ENCODE data around the gene PPARA.

The PPARA gene

DNA sequence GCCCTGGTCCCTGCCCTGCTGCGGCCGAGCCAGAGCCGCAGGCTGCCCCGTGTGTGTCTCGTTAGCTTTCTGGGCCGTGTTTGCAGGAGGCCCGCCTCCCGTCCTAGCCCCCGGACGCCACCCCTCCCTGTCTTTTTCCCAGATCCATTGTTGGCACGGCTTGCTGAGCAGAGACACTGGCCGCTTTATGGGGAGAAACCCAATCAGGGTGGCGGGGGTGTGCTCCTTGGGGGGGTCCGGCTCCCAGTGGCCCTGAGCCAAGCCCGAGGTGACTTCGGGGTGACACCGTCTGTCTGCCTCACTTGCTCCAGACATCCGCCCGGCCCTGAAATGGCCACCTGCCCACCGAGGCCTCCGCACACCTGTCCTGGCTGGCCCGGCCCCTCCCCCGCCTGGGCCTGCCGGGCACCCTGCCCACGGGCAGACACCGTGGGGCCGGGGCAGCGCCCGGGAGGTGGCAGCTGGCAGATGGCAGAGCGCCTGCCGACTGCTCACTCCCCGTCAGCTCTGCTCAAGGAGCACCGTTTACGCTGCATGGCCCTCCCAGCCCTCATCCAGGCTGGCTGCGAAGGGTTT lies 43.1 kb upstream of the PPARA start:
- peaks cover 5% of the 10 kb centered on the region for H3K36me3 ChIP-seq (ENCODE audit: control insufficient read depth, insufficient read depth, low read length)
- H3K27me3 ChIP-seq (replicated peaks; ENCODE audit: control insufficient read depth, insufficient read depth, low read length, poor library complexity, severe bottlenecking), result no peaks in the 10 kb centered on the region
- H3K4me3 ChIP-seq (ENCODE audit: insufficient read depth, low read depth, low read length, poor library complexity, severe bottlenecking), result no peak overlapping the region
- H3K9me3 ChIP-seq (ENCODE audit: control insufficient read depth, low read length), result no peaks in the 10 kb centered on the region
- H3K4me1 ChIP-seq (ENCODE audit: control insufficient read depth, insufficient read depth, low read length, poor library complexity, severe bottlenecking), result no peaks in the 10 kb centered on the region
- DNase-seq, result no peak
- H3K27ac ChIP-seq (ENCODE audit: insufficient read depth, low read length, poor library complexity, severe bottlenecking), result no peak overlapping the region

DNA sequence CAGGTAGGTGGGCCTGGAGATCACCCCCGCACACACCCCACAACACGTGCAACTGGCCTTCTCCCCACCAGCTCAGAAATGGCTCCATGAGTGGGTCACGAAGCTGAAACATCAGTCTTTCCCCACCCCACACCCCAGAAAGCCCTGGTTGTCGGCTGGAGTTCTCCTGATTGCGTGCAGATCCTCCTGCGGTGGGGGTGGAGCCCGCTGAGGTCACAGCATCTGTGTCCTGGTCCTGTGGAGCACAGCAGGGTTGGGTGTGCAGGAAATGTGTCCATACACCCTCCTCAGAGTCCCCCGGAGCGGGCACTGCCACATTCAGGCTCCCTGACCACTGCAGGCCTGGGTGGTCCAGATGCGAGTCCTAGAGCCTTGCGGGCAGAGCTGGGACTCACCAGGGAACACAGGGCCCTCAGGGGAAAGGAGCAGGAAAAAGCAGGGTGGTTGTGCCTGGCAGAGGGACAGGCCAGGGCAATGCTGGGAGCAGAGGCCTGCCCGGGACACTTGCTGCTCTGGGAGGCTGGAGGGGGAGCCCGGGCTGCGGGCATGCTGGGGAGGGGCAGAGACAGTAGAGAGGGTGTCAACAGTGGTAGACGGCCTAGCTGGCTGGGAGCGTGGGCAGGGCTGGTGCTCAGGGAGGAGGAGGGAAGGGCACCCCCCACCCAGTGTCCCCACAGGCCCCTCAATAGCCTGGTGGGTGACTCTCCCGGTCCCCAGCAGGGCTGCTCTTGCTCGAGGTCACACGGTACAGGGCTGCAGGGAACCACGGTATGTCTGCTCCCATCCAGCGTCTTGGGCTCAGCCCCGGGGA lies 42.4 kb upstream of the PPARA start:
- DNase-seq, result no peak
- no peaks in the 10 kb centered on the region for H3K27me3 ChIP-seq (replicated peaks; ENCODE audit: control insufficient read depth, insufficient read depth, low read length, poor library complexity, severe bottlenecking)
- H3K4me1 ChIP-seq (ENCODE audit: control insufficient read depth, insufficient read depth, low read length, poor library complexity, severe bottlenecking), result no peaks in the 10 kb centered on the region
- no peak overlapping the region for H3K27ac ChIP-seq (ENCODE audit: insufficient read depth, low read length, poor library complexity, severe bottlenecking)
- H3K9me3 ChIP-seq (ENCODE audit: control insufficient read depth, low read length), result no peaks in the 10 kb centered on the region
- H3K36me3 ChIP-seq (ENCODE audit: control insufficient read depth, insufficient read depth, low read length), result peaks cover 5% of the 10 kb centered on the region
- H3K4me3 ChIP-seq (ENCODE audit: insufficient read depth, low read depth, low read length, poor library complexity, severe bottlenecking), result no peak overlapping the region

DNA sequence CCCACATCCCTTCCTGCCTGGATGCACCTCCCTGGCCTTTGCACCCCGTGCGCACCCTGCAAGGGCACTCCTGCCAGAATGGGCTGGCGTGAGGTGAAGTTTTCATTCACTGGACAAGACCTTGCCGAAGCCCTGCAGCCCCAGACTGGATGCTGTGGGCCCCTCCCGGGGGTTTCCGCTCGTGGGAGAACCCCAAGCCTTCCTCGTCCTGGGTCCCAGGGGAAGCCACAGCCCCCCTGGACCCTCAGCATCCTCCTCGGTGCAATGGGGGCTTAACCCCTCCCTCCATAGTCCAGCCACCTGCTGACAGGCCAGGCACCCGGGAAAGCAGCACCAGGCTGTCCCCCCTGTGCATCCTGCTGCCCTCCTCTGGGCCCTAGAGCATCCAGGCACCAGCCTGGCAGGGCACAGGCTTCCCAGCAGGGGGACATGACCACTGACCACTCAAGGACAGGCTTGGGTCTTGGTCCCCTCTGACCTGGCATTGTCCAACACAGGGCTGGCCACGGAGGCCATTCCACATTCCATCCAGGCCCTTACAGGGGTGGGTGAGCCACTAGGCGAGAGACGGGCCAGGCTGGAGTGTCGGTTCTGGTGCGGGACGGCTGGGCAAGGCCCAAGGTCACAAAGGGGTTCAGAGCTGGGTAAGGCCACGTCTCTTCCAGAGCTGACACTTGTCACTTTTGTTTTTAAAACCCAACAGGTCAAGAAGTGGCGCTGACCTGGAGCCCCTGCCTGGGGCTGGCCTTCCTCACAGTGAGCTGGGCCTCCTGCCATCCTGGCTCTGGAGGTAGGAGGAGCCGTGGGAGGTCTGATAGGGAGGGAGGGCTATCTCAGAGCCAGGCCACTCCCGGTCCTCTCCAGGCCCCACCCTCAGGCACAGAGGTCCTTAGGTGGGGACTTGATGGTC lies 41.5 kb upstream of the PPARA start:
- Histone ChIP-seq H3K36me3 (ENCODE audit: control insufficient read depth, insufficient read depth, low read length) (peaks cover 5% of the 10 kb centered on the region), H3K4me1 (ENCODE audit: control insufficient read depth, insufficient read depth, low read length, poor library complexity, severe bottlenecking) (no peaks in the 10 kb centered on the region), H3K4me3 (ENCODE audit: insufficient read depth, low read depth, low read length, poor library complexity, severe bottlenecking) (no peak overlapping the region), H3K27me3 (replicated peaks; ENCODE audit: control insufficient read depth, insufficient read depth, low read length, poor library complexity, severe bottlenecking) (no peaks in the 10 kb centered on the region), H3K9me3 (ENCODE audit: control insufficient read depth, low read length) (no peaks in the 10 kb centered on the region), H3K27ac (ENCODE audit: insufficient read depth, low read length, poor library complexity, severe bottlenecking) (no peak overlapping the region)
- no peak for DNase-seq

DNA sequence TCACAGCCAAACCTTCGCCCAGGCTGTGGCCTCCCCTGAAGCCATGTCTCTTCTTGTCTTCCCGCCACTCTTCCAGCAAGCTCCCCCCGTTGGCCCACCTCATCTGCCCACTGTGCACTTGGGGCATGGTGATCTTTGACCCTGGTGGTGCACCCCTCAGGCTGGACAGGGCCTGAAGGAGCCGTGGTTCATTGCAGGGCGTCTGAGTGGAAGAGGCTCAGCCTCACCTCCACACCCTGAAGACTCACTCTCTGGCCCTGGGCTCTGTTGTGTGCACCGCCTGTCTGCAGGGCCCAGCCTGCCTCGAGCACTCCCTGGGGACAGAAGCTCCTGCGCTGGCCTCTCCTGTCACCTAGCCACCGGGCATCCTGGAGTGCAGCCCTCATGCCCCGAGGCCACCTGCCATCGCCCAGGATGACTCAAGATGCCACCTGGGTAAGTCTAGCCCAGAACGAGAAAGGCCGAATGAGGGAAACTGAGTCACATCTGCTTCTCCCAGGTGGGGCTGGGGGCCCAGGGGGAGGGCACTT lies 40.8 kb upstream of the PPARA start:
- no peak for DNase-seq
- Histone ChIP-seq H3K4me1 (ENCODE audit: control insufficient read depth, insufficient read depth, low read length, poor library complexity, severe bottlenecking) (no peaks in the 10 kb centered on the region), H3K27me3 (replicated peaks; ENCODE audit: control insufficient read depth, insufficient read depth, low read length, poor library complexity, severe bottlenecking) (no peaks in the 10 kb centered on the region), H3K36me3 (ENCODE audit: control insufficient read depth, insufficient read depth, low read length) (peaks cover 5% of the 10 kb centered on the region), H3K9me3 (ENCODE audit: control insufficient read depth, low read length) (no peaks in the 10 kb centered on the region), H3K27ac (ENCODE audit: insufficient read depth, low read length, poor library complexity, severe bottlenecking) (no peak overlapping the region), H3K4me3 (ENCODE audit: insufficient read depth, low read depth, low read length, poor library complexity, severe bottlenecking) (no peak overlapping the region)

DNA sequence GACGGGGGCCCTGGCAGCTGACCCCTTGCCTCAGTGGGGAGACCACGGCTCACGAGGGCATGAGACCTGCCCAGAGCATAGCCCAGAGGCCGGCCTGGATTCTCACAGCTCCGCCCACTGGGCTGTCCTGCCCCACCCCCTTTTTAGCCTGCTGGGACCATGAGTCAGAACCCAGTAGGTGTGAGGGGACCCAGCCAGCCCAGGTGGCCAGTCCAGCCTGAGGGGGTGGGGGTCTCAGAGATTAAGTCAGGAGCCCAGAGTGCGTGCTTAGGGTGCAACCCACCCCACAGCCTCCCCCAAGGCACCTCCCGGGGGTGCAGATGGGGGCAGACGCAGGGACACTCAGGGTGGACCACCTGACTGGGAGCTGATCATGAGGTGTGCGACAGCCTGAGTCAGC lies 40.1 kb upstream of the PPARA start:
- Histone ChIP-seq H3K36me3 (ENCODE audit: control insufficient read depth, insufficient read depth, low read length) (peaks cover 5% of the 10 kb centered on the region), H3K4me3 (ENCODE audit: insufficient read depth, low read depth, low read length, poor library complexity, severe bottlenecking) (no peak overlapping the region), H3K4me1 (ENCODE audit: control insufficient read depth, insufficient read depth, low read length, poor library complexity, severe bottlenecking) (no peaks in the 10 kb centered on the region), H3K9me3 (ENCODE audit: control insufficient read depth, low read length) (no peaks in the 10 kb centered on the region), H3K27me3 (replicated peaks; ENCODE audit: control insufficient read depth, insufficient read depth, low read length, poor library complexity, severe bottlenecking) (no peaks in the 10 kb centered on the region), H3K27ac (ENCODE audit: insufficient read depth, low read length, poor library complexity, severe bottlenecking) (no peak overlapping the region)
- no peak for DNase-seq

DNA sequence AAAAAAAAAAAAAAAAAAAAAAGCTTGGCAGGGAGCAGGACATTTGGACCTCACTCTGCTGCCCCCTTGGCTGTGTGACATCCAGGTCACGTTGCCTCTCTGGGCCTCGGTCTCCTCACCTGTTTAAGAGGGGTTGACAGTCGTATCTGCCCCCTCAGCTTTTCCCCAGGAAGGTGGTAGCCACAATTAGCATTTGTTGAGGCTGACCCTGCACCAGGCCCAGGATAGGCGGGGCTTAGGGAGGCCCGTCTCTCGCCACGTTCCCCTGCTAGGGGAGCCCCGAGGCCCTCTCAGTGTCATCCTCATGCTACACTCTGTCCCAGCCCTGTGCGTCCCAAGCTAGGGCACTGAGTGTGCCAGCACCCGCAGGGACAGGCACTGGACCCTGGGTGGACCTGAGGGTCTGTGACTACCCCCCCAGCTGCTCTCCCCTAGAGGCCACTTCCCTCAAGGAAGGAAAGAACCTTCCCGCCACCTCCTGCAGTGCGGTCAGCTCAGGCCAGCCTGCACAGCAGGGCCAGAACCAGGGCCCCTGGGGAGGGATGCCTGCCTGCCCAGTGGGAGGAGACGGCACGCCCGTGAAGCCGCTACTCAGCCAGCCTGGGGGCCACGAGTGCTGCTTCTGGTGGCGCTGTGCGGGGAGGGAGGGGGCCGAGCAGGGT lies 38.5 kb upstream of the PPARA start:
- Histone ChIP-seq H3K4me1 (ENCODE audit: control insufficient read depth, insufficient read depth, low read length, poor library complexity, severe bottlenecking) (peaks cover 6% of the 10 kb centered on the region), H3K9me3 (ENCODE audit: control insufficient read depth, low read length) (no peaks in the 10 kb centered on the region), H3K27me3 (replicated peaks; ENCODE audit: control insufficient read depth, insufficient read depth, low read length, poor library complexity, severe bottlenecking) (no peaks in the 10 kb centered on the region), H3K4me3 (ENCODE audit: insufficient read depth, low read depth, low read length, poor library complexity, severe bottlenecking) (no peak overlapping the region), H3K27ac (ENCODE audit: insufficient read depth, low read length, poor library complexity, severe bottlenecking) (no peak overlapping the region), H3K36me3 (ENCODE audit: control insufficient read depth, insufficient read depth, low read length) (peaks cover 5% of the 10 kb centered on the region)
- no peak for DNase-seq

DNA sequence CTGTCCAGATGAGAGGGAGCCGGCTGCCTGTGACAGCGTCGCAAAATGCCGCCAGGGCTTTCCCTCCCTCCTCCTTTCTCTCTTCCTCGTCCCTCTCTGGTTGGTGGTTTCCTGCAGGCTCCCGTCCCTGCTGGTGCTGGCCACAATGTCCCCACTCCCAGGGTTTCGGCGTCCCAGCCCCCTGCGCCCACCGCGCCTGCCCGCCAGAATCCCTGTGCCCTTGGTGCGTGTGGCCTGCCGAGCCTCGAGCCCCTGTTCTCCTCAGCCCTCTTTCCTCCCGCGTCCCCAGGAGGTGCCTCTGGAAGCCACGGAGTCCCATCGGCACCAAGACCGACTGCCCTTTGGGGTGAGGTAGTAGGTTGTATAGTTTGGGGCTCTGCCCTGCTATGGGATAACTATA lies 37.9 kb upstream of the PPARA start:
- DNase-seq, result no peak
- Histone ChIP-seq H3K9me3 (ENCODE audit: control insufficient read depth, low read length) (no peaks in the 10 kb centered on the region), H3K27me3 (replicated peaks; ENCODE audit: control insufficient read depth, insufficient read depth, low read length, poor library complexity, severe bottlenecking) (no peaks in the 10 kb centered on the region), H3K36me3 (ENCODE audit: control insufficient read depth, insufficient read depth, low read length) (peaks cover 5% of the 10 kb centered on the region), H3K27ac (ENCODE audit: insufficient read depth, low read length, poor library complexity, severe bottlenecking) (no peak overlapping the region), H3K4me1 (ENCODE audit: control insufficient read depth, insufficient read depth, low read length, poor library complexity, severe bottlenecking) (peaks cover 6% of the 10 kb centered on the region), H3K4me3 (ENCODE audit: insufficient read depth, low read depth, low read length, poor library complexity, severe bottlenecking) (no peak overlapping the region)

DNA sequence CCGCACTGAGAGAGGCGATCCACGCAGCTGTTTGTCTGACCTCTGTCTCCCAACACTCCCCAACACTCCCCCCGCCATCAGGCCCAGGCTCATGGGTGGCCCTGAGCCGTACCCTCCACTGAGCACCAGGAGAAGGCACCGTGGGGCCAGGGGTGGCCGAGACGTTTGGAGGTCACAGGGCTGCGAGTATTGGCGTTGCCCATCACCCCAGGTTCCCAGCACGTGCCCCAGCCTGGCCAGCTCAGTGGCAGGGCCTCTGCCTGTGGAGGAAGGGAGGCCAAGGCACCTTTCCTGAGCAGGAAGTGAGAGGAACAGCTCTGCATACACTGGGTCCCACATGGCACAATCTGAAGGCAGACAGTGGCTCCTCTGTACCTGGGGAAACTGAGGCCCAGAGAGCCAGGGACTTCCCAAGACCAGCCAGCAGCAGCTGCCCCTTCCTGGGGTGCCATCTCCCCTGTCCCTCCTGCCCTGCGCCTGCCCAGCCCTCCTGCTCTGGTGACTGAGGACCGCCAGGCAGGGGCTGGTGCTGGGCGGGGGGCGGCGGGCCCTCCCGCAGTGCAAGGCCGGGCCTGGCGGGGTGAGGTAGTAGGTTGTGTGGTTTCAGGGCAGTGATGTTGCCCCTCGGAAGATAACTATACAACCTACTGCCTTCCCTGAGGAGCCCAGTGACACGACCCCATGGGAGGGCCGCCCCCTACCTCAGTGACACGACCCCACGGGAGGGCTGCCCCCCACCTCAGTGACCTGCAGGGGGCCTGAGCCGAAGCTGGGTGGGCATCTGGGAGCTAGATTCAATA lies 37.0 kb upstream of the PPARA start:
- Histone ChIP-seq H3K36me3 (ENCODE audit: control insufficient read depth, insufficient read depth, low read length) (peaks cover 5% of the 10 kb centered on the region), H3K9me3 (ENCODE audit: control insufficient read depth, low read length) (no peaks in the 10 kb centered on the region), H3K27ac (ENCODE audit: insufficient read depth, low read length, poor library complexity, severe bottlenecking) (no peak overlapping the region), H3K4me3 (ENCODE audit: insufficient read depth, low read depth, low read length, poor library complexity, severe bottlenecking) (no peak overlapping the region), H3K4me1 (ENCODE audit: control insufficient read depth, insufficient read depth, low read length, poor library complexity, severe bottlenecking) (peaks cover 6% of the 10 kb centered on the region), H3K27me3 (replicated peaks; ENCODE audit: control insufficient read depth, insufficient read depth, low read length, poor library complexity, severe bottlenecking) (no peaks in the 10 kb centered on the region)
- DNase-seq, result no peak

DNA sequence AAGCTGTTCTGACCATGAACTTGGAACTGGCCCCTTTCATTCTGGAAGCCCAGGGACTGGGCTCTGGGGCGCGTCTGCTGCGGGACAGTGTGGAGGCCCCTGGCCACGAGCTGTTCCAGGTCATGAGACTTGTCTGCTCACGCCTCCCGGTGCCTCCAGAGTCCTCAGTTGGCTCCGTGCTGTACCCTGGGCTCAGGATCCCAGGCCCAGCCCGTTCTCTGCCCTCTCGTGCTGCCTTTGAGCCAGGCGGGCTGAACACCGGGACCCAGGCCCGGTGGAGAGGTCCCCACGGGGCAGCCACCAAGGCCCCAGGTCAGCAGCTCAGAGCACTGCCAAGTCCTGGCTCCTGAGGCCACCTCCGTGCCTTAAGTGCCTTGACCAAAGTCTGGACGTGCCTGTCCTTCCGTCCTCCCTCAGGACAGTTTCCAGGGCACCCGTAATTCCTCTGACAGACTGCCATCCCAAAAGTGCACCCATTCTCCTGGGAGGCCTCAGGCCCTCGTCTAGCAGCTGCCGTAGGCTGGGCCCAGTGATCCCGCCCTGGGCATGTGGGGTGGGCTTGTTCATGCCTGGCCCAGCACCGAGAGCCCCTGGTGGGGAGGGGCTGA lies 36.3 kb upstream of the PPARA start:
- Histone ChIP-seq H3K27ac (ENCODE audit: insufficient read depth, low read length, poor library complexity, severe bottlenecking) (no peak overlapping the region), H3K4me1 (ENCODE audit: control insufficient read depth, insufficient read depth, low read length, poor library complexity, severe bottlenecking) (peaks cover 6% of the 10 kb centered on the region), H3K36me3 (ENCODE audit: control insufficient read depth, insufficient read depth, low read length) (peaks cover 5% of the 10 kb centered on the region), H3K27me3 (replicated peaks; ENCODE audit: control insufficient read depth, insufficient read depth, low read length, poor library complexity, severe bottlenecking) (no peaks in the 10 kb centered on the region), H3K9me3 (ENCODE audit: control insufficient read depth, low read length) (no peaks in the 10 kb centered on the region), H3K4me3 (ENCODE audit: insufficient read depth, low read depth, low read length, poor library complexity, severe bottlenecking) (no peak overlapping the region)
- no peak for DNase-seq
